Activated T-helper 1 cell treated with Interleukin-2 at 50 U/mL for 16 hours (primary cell): Measurements from ENCODE around the gene MAN1C1.
"Not testable (repeated sequence)": the region's sequence is repeated elsewhere in the genome, so short reads cannot be mapped to it uniquely, and the experiment has no call there.

ENCODE experiments used
- DNase-seq: peaks from one replicate; pipeline ENCODE4 v3.0.0-alpha.2; 2020; ENCODE audit warnings: low read depth

The MAN1C1 gene

GRCh38 chr1:25698252-25698651 is 81.7 kb downstream of the MAN1C1 start:
- no peak for DNase-seq

- DNase-seq, result not testable (repeated sequence)
Measured at GRCh38 chr1:25699059-25699458, 82.5 kb downstream of the MAN1C1 start.

- no peak for DNase-seq
Measured at GRCh38 chr1:25699500-25700143, 83.0 kb downstream of the MAN1C1 start.

- DNase-seq, result no peak
Measured at GRCh38 chr1:25700144-25700523, 83.5 kb downstream of the MAN1C1 start.

GRCh38 chr1:25700626-25701025 is 84.0 kb downstream of the MAN1C1 start:
- no peak for DNase-seq

- DNase-seq, result no peak
Measured at GRCh38 chr1:25701030-25701785, 84.6 kb downstream of the MAN1C1 start.

- no peak for DNase-seq
Measured at GRCh38 chr1:25702101-25702775, 85.6 kb downstream of the MAN1C1 start.

- no peak for DNase-seq
Measured at GRCh38 chr1:25703041-25703440, 86.5 kb downstream of the MAN1C1 start.

GRCh38 chr1:25703671-25704266 is 87.2 kb downstream of the MAN1C1 start:
- no peak for DNase-seq

- no peak for DNase-seq
Measured at GRCh38 chr1:25704267-25704691, 87.7 kb downstream of the MAN1C1 start.

- no peak for DNase-seq
Measured at GRCh38 chr1:25705699-25706098, 89.1 kb downstream of the MAN1C1 start.

GRCh38 chr1:25706146-25707089 is 89.8 kb downstream of the MAN1C1 start:
- DNase-seq, result no peak

- no peak for DNase-seq
Measured at GRCh38 chr1:25707280-25708016, 90.9 kb downstream of the MAN1C1 start.

- DNase-seq, result no peak
Measured at GRCh38 chr1:25710583-25711347, 94.2 kb downstream of the MAN1C1 start.

GRCh38 chr1:25711555-25712298 is 95.1 kb downstream of the MAN1C1 start:
- DNase-seq, result peak; percentile 34

- no peak for DNase-seq
Measured at GRCh38 chr1:25712299-25712970, 95.8 kb downstream of the MAN1C1 start.

GRCh38 chr1:25713961-25714360 is 97.4 kb downstream of the MAN1C1 start:
- no peak for DNase-seq

- DNase-seq, result no peak
Measured at GRCh38 chr1:25714372-25714931, 97.9 kb downstream of the MAN1C1 start.
